Body of pancreas (tissue), 4 donors: Measurements from ENCODE around the gene ADARB1.

Source experiments
- POLR2A ChIP-seq, 3 donors: fragments of 450-650 bp; IDR thresholded peaks; one replicate each; pipeline ENCODE4 v1.6.1; 2016; ENCODE audit warnings: antibody characterized with exemption in 3 of 3, mild to moderate bottlenecking in 2 of 3
- TF ChIP-seq, protein P1 (sequence below), 7 experiments: fragments of 450-650 bp in 4 of 7; fragments of 200-600 bp in 3 of 7; sonication (generic) in 3 of 7; IDR thresholded peaks; one replicate each; pipeline ENCODE4 v1.5.1; 2016 to 2019; ENCODE audit warnings: antibody characterized with exemption in 7 of 7

DNA sequence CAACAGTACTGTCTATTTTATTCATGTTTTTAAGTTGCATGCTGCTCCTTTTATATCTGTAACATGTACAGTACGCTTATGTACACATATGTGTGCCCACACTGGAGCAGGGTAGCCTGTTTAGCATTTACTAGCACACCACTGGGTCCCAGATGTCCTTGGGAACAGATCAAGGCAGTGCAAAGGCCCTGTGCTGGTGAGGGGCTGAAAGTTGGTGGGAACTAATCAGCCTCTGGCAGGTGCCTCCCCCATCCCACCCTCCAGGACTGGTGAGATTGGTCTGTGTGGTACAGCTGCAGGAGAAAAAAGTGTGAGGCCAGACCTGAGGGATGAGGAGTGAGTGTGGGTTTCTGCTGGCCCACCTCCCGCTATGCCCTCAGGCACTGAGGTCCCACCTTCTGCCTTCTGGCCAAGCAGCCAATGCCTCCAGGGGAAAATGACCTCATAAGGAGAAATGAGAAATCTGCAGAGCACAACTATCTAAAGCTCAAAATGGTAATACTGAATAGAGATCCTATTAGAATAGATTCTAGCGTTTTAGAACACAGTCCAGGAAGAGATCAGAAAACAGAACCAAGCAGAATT, 154.4 kb downstream of the ADARB1 start:
- TF ChIP-seq, protein P1, sequence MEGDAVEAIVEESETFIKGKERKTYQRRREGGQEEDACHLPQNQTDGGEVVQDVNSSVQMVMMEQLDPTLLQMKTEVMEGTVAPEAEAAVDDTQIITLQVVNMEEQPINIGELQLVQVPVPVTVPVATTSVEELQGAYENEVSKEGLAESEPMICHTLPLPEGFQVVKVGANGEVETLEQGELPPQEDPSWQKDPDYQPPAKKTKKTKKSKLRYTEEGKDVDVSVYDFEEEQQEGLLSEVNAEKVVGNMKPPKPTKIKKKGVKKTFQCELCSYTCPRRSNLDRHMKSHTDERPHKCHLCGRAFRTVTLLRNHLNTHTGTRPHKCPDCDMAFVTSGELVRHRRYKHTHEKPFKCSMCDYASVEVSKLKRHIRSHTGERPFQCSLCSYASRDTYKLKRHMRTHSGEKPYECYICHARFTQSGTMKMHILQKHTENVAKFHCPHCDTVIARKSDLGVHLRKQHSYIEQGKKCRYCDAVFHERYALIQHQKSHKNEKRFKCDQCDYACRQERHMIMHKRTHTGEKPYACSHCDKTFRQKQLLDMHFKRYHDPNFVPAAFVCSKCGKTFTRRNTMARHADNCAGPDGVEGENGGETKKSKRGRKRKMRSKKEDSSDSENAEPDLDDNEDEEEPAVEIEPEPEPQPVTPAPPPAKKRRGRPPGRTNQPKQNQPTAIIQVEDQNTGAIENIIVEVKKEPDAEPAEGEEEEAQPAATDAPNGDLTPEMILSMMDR (IDR thresholded peaks at IDR 0.05), result no peak
- no peak for TF ChIP-seq POLR2A (IDR thresholded peaks at IDR 0.05)
